ENCODE data around the gene KCNIP2.
A peak's percentile ranks its signal among the peaks of the same experiment; 100 is the strongest.

The KCNIP2 gene

DNA sequence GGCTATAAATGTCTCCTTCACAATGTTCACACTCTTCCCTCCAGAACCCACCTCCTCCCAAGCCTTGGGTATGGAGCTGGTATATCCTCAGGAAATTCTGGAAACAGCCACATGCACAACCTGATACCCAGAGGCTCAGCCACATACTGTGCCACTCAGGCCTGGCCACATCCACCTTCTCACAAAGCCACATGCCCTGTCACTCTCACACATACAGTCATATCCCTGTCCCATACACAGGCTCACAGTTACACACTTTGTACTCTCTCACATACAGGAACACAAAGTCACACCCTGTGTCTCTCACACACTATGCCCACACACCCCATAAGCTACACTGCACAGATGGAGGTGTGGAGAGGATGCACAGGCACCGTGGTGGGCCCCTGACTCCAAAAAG, 10.1 kb downstream of the KCNIP2 start:
- Histone ChIP-seq H3K4me3 (ENCODE audit: low read depth, low read length) (no peak overlapping the region), H3K36me3 (replicated peaks) (no peaks in the 10 kb centered on the region), H3K27ac (no peak overlapping the region), H3K27me3 (replicated peaks) (no peaks in the 10 kb centered on the region)
- in situ Hi-C loops (cut with HindIII; ENCODE audit: low pct_ligation_motif_present, low sequenced_read_pairs): no loop called here
- DNase-seq: no peak
- TF ChIP-seq, protein P1, sequence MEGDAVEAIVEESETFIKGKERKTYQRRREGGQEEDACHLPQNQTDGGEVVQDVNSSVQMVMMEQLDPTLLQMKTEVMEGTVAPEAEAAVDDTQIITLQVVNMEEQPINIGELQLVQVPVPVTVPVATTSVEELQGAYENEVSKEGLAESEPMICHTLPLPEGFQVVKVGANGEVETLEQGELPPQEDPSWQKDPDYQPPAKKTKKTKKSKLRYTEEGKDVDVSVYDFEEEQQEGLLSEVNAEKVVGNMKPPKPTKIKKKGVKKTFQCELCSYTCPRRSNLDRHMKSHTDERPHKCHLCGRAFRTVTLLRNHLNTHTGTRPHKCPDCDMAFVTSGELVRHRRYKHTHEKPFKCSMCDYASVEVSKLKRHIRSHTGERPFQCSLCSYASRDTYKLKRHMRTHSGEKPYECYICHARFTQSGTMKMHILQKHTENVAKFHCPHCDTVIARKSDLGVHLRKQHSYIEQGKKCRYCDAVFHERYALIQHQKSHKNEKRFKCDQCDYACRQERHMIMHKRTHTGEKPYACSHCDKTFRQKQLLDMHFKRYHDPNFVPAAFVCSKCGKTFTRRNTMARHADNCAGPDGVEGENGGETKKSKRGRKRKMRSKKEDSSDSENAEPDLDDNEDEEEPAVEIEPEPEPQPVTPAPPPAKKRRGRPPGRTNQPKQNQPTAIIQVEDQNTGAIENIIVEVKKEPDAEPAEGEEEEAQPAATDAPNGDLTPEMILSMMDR (IDR thresholded peaks at IDR 0.05; ENCODE audit: low read depth, low read length, missing control alignments): no peak

DNA sequence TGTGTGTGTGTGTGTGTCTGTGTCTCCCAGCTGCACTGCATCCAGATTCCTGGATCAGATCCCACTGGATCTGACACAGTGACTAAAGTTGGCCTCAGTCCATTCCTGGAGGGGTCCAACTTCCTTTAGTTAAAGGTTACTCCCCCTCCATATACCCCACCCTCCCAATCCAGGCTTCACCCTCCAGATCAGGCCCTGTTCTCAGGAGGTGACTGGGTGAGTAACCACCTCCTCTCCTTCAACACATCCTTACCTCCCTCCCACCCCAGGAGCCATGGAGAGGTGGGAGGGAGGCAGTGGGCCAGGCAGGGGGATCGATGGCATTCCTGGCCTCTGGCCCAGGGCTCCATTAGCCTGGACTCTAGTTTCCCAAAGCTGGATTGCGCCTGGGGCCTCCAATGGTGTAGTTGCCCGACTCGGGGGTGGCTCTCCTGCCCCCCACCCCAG, 11.3 kb downstream of the KCNIP2 start:
- no peak for DNase-seq
- H3K27ac ChIP-seq: no peak overlapping the region
- in situ Hi-C loops (cut with HindIII; ENCODE audit: low pct_ligation_motif_present, low sequenced_read_pairs): no loop called here
- no peaks in the 10 kb centered on the region for H3K27me3 ChIP-seq (replicated peaks)
- no peak overlapping the region for H3K4me3 ChIP-seq (ENCODE audit: low read depth, low read length)
- no peaks in the 10 kb centered on the region for H3K36me3 ChIP-seq (replicated peaks)
- TF ChIP-seq, protein P1 (IDR thresholded peaks at IDR 0.05; ENCODE audit: low read depth, low read length, missing control alignments): no peak

GRCh38 chr10:101831169-101831811, 12.3 kb downstream of the KCNIP2 start:
- H3K27ac ChIP-seq: no peak overlapping the region
- TF ChIP-seq, protein P1 (IDR thresholded peaks at IDR 0.05; ENCODE audit: low read depth, low read length, missing control alignments): no peak
- peak overlapping the region; percentile 64 for H3K4me3 ChIP-seq (ENCODE audit: low read depth, low read length)
- H3K36me3 ChIP-seq (replicated peaks): no peaks in the 10 kb centered on the region
- in situ Hi-C loops (cut with HindIII; ENCODE audit: low pct_ligation_motif_present, low sequenced_read_pairs): no loop called here
- DNase-seq: no peak
- no peaks in the 10 kb centered on the region for H3K27me3 ChIP-seq (replicated peaks)

- TF ChIP-seq, protein P1 (IDR thresholded peaks at IDR 0.05; ENCODE audit: low read depth, low read length, missing control alignments): peak; percentile 1
- H3K36me3 ChIP-seq (replicated peaks): no peaks in the 10 kb centered on the region
- no peak overlapping the region for H3K27ac ChIP-seq
- H3K4me3 ChIP-seq (ENCODE audit: low read depth, low read length): peak overlapping the region; percentile 64
- H3K27me3 ChIP-seq (replicated peaks): no peaks in the 10 kb centered on the region
- in situ Hi-C loops (cut with HindIII; ENCODE audit: low pct_ligation_motif_present, low sequenced_read_pairs): no loop called here
- peak; percentile 86 for DNase-seq
These were observed 13.1 kb downstream of the KCNIP2 start for GRCh38 chr10:101830322-101831168.

DNA sequence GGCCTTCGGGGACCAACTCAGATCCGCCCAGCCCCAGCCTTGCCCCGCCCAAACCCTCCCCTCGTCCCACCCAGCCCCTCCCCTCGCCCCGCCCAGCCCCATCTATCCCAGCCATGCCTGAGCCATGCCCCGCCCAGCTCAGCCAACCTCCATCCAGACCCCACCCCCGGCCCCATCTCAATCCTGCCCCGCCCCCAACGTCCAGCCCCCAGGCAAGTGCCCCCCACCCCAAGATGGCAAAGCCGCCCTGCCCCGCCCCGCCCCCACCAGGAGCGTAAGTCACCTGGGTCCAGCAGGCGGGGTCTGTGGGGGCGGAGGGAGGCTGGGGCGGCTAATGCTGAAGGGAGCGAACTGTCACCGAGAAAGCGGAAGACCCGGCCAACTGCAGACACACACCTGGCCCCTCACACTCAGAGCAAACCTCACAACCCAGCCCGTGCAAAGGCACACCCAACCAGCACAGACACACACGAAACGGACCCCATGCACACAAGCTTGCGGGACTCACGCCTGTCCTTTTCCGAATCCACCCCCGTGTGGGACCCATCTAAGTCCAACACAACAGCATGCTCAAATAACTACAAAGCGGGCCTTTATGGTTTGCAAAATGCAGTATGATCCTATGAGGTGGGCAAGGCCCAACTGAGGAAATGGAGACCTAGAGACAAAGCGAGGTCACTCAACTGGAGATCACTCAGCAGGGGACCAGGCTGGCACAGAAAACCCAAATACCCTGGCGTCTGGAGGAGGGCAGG, 13.9 kb downstream of the KCNIP2 start:
- Histone ChIP-seq H3K27me3 (replicated peaks) (no peaks in the 10 kb centered on the region), H3K36me3 (replicated peaks) (no peaks in the 10 kb centered on the region), H3K27ac (no peak overlapping the region), H3K4me3 (ENCODE audit: low read depth, low read length) (peak overlapping the region; percentile 64)
- in situ Hi-C loops (cut with HindIII; ENCODE audit: low pct_ligation_motif_present, low sequenced_read_pairs): no loop called here
- DNase-seq: no peak
- TF ChIP-seq, protein P1 (IDR thresholded peaks at IDR 0.05; ENCODE audit: low read depth, low read length, missing control alignments): no peak

All from brain microvascular endothelial cell (primary cell).